HG02759 (cell line): ENCODE results near the gene CHD5.

Experiments used
- ATAC-seq: cut with Tn5 transposase; IDR thresholded peaks from one replicate; pipeline ENCODE4 v1.9.1; 2021; ENCODE audit warnings: mild to moderate bottlenecking, moderate library complexity; ENCODE audit not compliant: unreplicated experiment

Gene CHD5

DNA sequence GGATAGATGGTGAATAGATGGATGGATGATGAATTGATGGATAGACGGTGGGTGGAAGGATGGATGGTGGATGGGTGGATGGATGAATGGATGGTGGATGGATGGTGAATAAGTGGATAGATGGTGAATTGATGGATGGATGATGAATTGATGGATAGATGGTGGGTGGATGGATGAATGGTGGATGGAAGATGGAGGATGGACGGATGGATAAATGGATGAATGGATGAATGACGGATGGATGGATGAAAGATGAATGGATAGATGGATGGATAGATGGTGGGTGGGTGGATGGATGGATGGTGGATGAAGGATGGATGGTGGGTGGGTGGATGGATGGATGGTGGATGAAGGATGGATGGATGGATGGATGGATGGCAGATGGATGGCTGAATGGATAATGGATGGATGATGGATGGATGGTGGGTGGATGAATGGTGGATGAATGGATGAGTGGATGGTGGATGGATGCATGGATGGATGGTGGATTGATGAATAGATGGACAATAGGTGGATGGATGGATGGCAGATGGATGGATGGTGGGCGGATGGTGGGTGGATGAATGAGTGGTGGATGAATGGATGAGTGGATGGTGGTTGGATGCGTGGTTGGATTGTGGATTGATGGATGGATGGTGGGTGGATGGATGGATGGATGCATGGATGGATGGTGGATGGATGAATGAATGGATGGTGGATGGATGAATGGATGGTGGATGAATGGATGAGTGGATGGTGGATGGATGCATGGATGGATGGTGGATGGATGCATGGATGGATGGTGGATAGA is 5.3 kb downstream of the CHD5 start:
- no peak for ATAC-seq

DNA sequence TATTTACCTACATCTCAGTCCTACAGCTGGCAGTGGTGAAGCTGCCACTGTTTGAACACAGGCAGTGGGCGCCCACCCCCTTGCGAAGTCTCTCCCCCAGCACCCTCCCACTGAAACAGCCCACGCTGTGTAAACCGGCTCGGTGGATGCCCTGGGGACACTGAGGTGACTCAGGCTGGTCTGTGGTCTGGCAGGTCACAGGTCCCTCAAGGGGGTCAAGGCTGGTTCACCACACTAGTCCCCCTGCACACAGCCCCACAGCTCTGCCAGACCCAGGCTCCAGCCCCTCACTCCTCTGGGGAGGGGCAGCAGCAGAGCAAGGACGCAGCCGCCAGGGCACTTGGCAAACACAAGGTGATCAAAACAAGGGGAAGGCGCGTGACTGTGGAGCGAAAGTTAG is 7.6 kb downstream of the CHD5 start:
- ATAC-seq: no peak

DNA sequence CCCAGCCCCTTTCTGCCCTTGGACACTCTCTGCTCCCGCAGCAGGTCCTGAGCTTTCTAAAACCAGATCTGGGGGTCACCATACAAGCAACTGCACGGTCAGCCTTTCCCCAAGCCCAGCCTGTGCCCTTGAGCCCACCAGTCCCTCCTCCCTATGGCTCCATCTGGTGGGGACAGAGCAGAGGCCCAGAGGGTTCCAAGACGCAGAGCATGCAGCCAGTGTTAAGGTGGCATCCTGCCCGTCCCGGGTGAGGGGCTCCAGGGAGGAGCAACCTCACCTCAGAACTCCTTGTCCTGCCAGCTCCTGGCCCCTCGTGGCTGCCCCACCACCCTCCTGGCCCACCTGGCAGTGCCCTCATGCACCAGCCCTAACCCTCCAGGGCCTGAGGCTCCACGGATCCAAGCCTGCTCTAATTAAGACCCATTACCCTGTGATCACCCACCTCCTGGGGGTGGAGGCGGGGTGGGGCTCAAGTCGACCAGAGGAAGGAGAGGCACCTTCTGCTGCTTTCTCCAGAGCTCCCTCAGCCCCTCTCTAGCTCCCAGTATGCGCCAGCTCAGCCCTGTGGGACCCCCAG is 8.5 kb downstream of the CHD5 start:
- no peak for ATAC-seq

DNA sequence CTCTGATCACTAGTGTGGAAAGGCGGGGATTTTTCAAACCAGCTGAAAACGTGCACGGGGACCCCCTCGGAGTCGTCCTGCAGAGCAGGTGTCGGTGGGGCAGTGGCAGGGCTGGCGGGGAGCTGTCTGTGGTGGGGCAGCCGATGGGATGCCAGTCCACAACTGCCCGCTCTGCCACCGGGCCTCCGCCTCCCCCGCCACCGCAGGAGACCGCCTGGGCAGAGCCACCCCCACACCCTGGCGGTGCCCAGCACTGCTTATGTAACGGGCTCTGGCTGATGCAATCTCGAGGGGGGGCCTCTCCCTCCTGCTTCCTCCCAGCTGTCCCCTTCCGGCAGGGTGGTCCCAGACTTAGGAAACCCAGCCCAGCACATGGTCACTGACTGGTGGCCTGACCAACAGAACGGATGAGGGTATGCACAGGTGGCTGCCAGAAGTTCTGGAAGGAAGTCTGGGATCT is 9.3 kb downstream of the CHD5 start:
- no peak for ATAC-seq

DNA sequence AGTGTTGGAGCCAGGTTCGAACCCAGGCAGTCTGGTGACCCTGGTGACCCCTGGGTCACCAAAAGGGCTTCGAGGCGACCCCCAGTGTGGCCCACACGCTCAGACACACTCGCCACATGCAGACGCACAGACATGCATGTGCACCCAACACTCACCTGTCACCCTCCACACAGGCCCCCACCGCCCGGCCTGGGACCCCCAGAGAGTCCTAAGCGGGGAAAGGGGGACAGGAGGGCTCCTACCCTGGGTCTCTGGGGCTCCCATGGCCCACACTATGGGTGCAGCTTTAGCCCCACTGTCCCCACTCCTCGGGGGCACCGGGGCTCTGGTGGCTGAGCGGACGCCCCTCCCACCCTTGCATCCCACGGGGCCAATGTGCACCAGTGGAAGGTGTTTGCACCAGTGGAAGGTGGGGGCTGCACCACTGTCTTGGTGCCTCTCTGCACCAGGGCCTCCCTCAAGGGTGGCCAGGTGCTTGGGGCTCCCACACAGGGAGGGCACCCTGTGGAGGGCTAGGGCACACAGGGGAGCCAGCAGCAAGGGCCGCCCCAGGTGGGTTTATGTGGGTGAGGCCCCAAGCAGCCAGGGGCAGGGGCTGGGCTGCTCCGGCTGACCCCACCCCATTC is 9.9 kb downstream of the CHD5 start:
- no peak for ATAC-seq

DNA sequence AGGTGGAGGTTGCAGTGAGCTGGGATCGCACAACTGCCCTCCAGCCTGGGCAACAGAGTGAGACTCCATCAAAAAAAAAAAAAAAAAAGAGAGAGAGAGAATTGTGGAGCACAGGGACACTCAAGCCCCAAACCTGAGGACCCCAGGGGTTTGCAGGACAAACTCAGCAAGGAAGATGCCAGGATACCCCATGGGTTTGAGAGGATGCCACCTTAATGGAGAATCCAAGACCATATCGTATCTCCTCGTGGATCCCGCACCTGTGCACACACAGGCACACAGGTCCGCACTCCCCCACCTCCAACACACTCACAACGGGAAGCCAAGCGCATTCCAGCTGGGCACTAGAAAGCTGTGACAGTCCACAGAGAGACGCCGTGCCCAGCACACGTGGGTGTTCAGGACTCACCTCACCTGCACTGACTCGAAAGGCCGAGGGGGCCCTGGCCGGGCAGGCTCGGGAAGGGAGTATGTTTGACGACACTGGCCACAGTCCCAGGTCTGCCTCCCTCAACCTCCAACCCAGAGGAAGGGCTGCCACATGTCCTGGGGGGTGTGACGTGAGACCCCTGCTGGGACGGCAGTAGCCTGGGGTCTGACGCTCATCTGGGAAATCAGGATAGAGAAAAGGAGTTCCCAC is 11.1 kb downstream of the CHD5 start:
- no peak for ATAC-seq

DNA sequence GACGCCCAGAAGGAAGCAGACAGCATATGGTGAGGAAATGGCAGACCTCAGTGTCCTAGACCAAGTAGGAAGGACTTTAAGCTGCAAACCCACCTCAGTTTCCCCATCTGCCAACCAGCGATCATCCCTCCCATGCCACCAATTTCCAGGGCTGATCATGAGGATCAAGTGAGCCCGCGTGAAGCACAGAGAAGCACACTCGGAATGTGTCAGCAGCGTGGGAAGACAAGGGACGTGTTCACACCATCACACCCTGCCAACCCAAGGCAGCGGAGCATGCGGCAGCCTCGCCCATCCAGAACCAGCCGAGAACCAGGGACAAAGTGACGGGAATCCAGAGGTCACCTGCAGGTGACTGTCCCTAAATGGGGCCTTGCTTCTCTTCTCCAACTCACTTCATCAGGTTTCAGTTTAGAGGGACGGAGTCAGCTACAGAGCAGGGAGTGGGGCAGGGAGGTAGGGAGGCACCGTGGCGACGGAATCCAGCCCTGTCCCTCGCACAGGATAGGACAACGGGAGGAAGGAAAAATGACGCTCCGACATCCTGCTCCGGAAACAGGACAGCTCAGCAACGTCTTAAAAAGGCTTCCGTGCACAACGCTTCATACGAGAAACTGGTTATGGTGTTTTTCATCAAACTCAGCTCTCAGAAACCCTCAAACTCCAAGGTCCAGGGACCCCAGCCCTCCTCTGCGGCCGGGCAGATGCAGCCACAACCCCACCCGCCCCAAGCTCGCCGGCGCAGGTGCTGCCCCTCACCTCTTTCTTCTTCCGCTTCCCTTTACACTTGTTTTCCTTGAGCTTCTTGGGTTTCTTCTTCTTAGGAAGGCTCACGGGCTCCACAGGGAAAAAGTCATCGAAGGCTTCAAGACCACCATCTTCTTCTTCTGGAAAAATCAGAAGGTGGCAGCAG is 12.5 kb downstream of the CHD5 start:
- no peak for ATAC-seq

DNA sequence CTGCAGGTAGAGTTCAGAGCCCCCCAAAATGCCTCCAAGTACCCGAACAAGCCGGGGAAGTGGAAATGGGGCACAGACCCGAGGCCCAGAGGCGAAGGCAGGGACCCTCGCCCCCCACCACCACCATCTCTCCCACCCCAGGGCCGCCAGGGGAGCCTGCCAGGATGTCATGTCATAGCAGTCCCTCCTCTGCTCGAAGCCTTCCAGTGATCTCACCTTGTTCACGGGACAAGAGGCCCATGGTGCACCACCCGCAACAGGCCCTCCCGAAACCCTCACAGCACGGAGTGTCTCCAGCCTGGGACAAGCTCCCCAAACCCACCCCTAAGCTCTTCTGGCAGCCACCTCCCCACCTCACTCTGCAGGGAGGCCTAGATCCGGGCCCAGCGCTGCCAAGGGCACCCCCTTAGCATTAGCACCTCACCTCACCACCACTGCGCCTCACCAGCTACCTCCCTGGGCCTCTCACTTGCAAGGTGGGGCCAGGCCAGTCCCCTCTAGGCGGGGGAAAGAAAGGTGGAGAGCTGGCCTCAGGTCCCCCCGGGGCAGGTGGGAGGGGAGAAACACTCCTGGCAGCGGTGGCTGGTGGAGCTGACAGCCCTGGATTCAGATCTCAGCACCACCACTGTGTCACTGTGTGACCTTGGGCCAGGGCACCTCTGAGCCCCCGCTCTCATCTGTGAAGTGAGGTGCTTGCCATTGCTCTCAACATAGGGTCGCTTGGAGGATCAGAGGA is 13.3 kb downstream of the CHD5 start:
- no peak for ATAC-seq

DNA sequence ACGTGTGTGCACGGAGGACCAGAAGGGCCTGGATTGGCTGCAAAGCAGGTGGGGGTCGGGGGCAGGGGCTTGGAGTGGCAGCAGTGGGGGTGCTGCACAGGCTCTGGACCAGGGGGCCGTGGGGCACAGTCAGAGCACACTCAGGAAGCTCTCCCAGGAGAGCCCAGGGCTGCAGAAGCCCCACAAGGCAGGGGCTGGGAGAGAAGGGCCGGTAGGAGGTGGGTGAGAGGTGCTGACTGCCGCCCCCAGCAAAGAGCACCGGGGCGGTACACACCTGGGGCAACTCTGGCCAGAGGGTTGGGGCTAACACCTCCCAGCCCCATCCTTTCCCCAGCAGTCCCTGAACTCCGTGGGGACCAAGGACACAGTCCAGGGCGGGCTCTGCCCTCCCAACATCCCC is 13.9 kb downstream of the CHD5 start:
- no peak for ATAC-seq

DNA sequence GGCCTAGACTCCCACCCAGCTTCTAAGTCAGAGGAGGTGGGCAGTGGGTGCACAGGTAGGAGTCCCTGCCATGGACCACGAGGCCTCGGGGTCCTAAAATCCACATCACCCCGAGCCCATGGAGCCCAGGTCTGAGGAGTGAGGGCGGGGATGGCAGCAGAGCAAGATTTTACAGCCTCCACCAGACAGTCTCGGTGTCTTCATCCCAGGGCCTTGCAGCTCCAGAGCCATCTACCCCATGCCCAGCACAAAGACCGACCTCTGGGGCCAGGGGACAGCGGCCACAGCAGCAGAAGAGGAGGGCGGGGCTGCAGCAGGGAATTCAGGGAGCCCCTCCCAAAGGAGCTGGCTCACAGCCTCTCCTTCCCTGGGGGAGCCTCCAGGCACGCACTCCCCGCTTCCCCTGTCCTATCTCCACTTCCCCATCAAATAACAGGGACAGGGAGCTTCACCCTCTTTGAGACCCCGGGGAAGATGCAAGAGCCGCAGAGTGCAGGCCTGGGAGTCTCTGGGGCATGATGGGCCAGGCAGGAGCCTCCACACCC is 14.6 kb downstream of the CHD5 start:
- no peak for ATAC-seq

DNA sequence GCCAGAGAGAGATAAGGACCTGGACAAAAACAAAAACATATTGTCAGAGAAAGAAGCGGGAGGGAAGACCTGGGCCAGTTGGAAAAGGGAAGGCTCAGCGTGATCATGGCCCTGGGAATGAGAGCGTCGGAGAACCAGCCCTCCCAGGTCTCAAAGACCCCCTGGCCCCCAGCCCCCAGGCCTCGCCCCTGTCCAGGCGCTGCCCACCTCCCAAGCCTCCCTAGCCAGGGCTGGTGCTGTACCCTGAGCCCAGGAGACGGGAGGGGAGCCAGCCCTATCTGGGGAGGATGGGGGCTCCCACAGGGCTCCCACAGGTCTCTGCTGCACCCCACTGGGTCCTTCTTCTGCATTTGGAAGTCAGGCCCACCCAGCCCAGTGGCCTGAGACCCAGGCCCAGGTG is 15.1 kb downstream of the CHD5 start:
- no peak for ATAC-seq

DNA sequence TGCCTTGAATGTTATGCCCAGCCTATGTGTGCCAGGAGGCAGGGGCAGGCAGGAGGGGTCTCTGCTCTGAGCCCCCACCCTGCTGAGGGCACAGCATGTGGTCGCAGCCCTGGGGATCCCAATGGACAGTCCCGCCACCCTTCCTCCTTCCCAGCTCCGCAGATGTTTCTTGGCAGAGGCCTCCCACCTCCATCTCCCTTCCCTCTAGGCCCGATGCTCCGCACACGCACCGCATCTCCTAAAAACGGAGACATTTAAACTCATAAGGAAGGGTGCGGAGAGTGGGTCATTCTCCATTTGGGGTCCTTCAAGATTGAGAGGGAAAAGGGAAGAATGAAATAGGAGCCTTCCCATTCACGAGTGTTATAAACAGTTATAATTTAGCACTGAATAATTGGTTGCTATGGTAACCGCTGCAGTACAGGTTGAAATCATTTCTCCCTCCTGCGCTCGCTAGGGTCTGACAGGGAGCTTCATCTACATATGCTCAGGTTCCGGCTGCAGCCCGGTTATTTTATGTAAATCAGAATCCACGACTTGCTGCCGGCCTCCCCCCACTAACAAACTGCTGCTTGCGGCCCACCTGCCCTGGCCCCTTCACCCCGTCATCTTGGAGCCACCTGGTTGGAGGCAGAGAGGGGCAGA is 16.0 kb downstream of the CHD5 start:
- no peak for ATAC-seq

DNA sequence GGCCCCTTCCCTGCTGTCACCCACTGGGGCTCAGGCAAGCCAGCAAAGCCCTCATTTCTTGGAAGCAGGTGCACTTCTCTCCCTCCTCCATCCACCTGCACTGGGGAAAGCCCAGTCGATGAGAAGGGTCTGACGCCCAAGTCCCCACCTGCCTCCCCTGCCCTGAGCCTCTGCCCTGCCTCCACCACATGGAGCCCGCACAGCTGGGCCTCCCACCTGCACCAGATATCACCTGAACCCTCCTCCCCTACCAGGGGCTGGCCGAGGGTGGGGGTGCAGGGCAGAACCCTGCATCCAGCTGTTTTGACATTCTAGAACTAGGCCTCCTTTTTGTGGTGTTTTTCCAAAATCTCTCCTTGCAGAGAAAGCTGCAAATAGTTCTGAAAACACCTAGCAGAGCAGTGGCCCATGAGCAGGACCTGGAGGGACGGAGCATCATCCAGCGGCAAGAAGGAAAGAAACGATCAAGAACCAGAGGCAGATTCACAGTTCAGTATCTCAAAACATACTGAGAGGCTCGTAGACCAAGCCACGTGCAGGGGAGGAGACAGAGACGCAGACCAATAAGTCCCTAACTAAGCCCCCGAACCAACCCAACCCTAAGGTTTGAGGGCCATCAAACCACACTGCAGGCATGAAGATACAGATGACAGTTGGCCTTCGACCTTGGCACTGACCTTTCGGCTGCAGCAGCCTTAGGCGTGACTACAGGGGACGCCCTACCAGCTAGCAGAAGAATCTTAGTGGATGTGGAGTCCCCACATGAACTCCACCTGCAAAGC is 16.7 kb downstream of the CHD5 start:
- ATAC-seq: no peak

DNA sequence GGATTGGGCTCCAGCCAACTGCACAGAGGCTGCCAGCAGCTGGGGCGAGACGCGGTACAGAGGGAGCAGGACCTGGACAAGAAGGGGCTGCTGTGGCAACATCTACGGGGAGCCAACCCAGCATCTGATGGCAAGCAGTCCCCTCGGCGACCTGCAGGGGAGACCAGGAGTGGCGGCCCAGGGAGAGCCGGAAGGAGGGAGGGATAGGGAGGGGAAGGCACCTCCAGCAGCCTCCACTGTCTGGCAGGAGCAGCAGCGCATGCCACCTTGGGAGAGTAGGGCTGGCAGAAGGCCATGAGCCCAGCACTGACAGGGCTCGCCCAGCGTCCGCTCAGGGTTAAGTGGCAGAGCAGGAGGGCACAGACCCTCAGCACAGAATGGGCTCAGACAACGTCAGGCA is 17.3 kb downstream of the CHD5 start:
- ATAC-seq: no peak

DNA sequence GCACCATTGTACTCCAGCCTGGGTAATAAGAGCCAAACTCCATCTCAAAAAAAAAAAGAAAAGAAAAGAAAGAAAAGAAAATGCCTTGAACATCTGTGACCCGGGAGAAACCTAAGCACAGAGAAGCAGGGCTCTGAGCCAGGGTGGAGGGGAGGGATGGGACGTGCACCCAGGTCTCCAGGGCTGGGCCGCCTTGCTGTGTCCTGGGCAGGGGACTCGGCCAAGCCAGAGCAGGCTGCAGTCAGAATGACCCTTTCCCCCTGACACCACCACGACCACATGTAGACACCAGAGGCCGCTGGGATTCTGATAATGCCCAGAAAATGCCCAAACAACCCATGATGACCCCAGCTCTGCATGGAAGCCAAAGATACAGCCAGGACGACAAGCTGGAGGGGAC is 17.8 kb downstream of the CHD5 start:
- ATAC-seq: no peak

DNA sequence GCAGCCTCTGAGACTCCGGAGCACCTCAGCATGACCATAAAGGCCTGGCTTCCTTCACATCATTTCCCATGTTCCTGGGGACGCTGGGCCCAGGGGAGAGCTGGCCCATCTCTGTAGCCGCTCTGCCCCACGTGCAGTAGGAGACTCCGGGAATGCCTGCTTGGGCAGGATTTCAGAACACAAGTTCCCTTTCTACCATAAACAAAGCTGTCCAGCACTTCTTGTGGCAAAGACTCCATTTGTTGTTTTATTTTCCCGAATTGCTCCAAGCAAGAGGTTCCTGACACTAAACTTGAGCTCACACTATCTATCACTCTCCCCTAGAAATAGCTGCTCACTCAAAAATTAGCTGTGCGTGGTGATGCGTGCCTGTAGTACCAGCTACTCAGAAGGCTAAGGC is 21.9 kb downstream of the CHD5 start:
- no peak for ATAC-seq

DNA sequence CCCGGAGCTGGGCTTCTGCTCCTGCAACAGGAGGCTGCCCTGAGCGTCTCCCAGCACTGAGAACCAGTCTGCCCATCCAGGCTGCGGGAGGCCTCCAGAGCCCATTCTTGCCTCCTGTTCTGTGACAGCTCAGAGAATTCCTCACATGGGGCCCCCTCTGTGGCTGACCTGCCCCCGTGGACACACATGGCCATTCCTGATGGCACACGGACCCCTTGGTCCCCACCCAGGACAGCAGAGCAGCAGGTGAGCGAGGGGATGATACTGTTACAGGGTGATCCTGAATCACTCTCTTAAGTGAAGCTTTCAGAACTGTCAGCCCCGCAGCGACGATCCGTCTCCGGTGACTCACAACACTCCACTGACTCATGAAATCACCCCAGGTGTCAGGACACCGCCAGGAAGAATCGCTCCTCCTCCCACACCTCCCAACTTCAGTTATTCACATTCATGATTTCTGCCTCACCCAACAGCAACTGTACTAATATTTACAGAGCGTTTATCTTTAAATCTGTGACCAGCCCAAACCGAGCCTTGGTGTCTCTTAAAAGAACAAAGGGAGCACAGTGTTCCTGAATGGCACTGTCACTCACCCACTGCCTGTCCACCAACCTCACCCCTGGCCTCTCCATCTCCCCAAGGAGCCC is 22.5 kb downstream of the CHD5 start:
- no peak for ATAC-seq

DNA sequence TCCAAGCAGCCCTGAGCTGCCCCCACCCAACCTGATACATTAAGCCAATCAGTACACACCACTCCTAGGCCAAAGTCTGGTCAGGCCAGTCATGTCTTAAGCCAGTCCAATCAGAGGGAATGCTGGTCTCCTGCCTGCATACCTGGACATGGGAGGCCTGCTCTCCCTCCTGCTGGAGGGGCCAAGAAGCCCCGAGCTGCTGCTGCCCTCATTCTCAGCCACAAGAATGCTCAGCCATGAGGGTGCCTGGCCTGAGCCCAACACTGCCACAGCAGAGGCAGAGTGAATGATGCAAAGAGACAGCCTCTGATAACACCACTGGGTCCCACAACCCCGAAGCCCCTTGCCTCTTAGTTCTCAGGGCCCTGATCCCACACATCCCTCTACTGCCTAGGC is 23.0 kb downstream of the CHD5 start:
- no peak for ATAC-seq
